Upper lobe of right lung (tissue), 1 donor: ENCODE data around the gene TTC21A. TPM values are rescaled to one million over a fixed set of nuclear protein-coding genes. Genes with fewer than 3 reads are reported as not detected.
"Not testable (repeated sequence)": the region's sequence is repeated elsewhere in the genome, so short reads cannot be mapped to it uniquely, and the experiment has no call there.

Experiments
- ATAC-seq: fragments of 200-7000 bp; cut with Tn5 transposase; one replicate; pipeline ENCODE4 v1.9.1; 2020; ENCODE audit warnings: mild to moderate bottlenecking, moderate library complexity
- DNase-seq: peaks from one replicate; pipeline ENCODE4 v3.0.0-alpha.2; 2020
- H3K27ac ChIP-seq: fragments of 200-600 bp; one replicate; pipeline ENCODE4 v1.8.0; 2022
- H3K27me3 ChIP-seq: fragments of 200-600 bp; one replicate; pipeline ENCODE4 v1.8.0; 2022; ENCODE audit warnings: mild to moderate bottlenecking
- H3K36me3 ChIP-seq: fragments of 200-600 bp; one replicate; pipeline ENCODE4 v1.8.0; 2022
- H3K4me1 ChIP-seq: fragments of 200-600 bp; one replicate; pipeline ENCODE4 v1.8.0; 2022
- H3K4me3 ChIP-seq: fragments of 200-600 bp; one replicate; pipeline ENCODE4 v1.8.0; 2022; ENCODE audit warnings: mild to moderate bottlenecking
- H3K9me3 ChIP-seq: fragments of 200-600 bp; one replicate; pipeline ENCODE4 v1.8.0; 2022
- CTCF ChIP-seq: fragments of 200-600 bp; IDR thresholded peaks from one replicate; pipeline ENCODE4 v1.8.0; 2022; ENCODE audit warnings: antibody characterized with exemption
- intact Hi-C: fragments of 100-400 bp; cut with DNase I; formaldehyde crosslinking; loops from one replicate; pipeline ENCODE4 v1.11.0; 2022
- total RNA-seq: library from RNA; stranded (reverse); fragmentation: NEBNext Ultra II Directional; extraction: Animal tissue kit (Norgen Biotek cat#: 25700); gene quantifications from one replicate; pipeline ENCODE4 v1.2.1, GENCODE V29; 2021
- donor health status: DM: no; HTN: yes; CAD: no; lungs with severe emphysema.

TTC21A gene
- total RNA-seq, 1 donor from 2014 or later: 11.6 TPM

- Histone ChIP-seq H3K4me3 (no peak overlapping the region), H3K27me3 (no peaks in the 10 kb centered on the region), H3K36me3 (no peaks in the 10 kb centered on the region), H3K27ac (no peak overlapping the region), H3K4me1 (peaks cover 18% of the 10 kb centered on the region), H3K9me3 (no peaks in the 10 kb centered on the region)
- DNase-seq (no peak), ATAC-seq (no peak)
- no peak for TF ChIP-seq CTCF
- intact Hi-C loops: no loop called here
These were observed 63.0 kb downstream of the TTC21A start for GRCh38 chr3:39170461-39170860.

- peaks cover 18% of the 10 kb centered on the region for H3K4me1 ChIP-seq
- DNase-seq, H3K27me3 ChIP-seq, intact Hi-C loops, H3K36me3 ChIP-seq, ATAC-seq, H3K4me3 ChIP-seq, H3K27ac ChIP-seq, H3K9me3 ChIP-seq: not testable (repeated sequence)
These were observed 63.4 kb downstream of the TTC21A start for GRCh38 chr3:39170877-39171276.

GRCh38 chr3:39171860-39172259 is 64.4 kb downstream of the TTC21A start:
- Histone ChIP-seq H3K27ac (no peak overlapping the region), H3K4me3 (no peak overlapping the region), H3K4me1 (peaks cover 16% of the 10 kb centered on the region), H3K27me3 (no peaks in the 10 kb centered on the region), H3K36me3 (no peaks in the 10 kb centered on the region), H3K9me3 (no peaks in the 10 kb centered on the region)
- TF ChIP-seq CTCF: no peak
- intact Hi-C loops: no loop called here
- DNase-seq (no peak), ATAC-seq (no peak)

GRCh38 chr3:39173318-39174125 is 66.0 kb downstream of the TTC21A start:
- TF ChIP-seq CTCF: no peak
- intact Hi-C loops: no loop called here

GRCh38 chr3:39176025-39176714 is 68.7 kb downstream of the TTC21A start:
- no peak for TF ChIP-seq CTCF
- H3K27me3 ChIP-seq: no peaks in the 10 kb centered on the region
- H3K9me3 ChIP-seq: no peaks in the 10 kb centered on the region
- peak overlapping the region; percentile 89 for H3K27ac ChIP-seq
- peaks cover 36% of the 10 kb centered on the region for H3K4me1 ChIP-seq
- intact Hi-C loops: no loop called here
- H3K4me3 ChIP-seq: no peak overlapping the region
- no peaks in the 10 kb centered on the region for H3K36me3 ChIP-seq
- ATAC-seq (no peak), DNase-seq (no peak)

More at GRCh38 chr3:39173318-39174125, 66.0 kb downstream of the TTC21A start:
- no peak for DNase-seq
- no peak overlapping the region for H3K4me3 ChIP-seq
- H3K4me1 ChIP-seq: peaks cover 13% of the 10 kb centered on the region
- no peaks in the 10 kb centered on the region for H3K27me3 ChIP-seq
- no peak overlapping the region for H3K27ac ChIP-seq
- no peak for ATAC-seq
- no peaks in the 10 kb centered on the region for H3K36me3 ChIP-seq
- no peaks in the 10 kb centered on the region for H3K9me3 ChIP-seq

- peak overlapping the region; percentile 40 for H3K4me3 ChIP-seq
- intact Hi-C loops: no loop called here
- H3K9me3 ChIP-seq: no peaks in the 10 kb centered on the region
- DNase-seq (peak; percentile 96), ATAC-seq (peak; percentile 79)
- no peaks in the 10 kb centered on the region for H3K36me3 ChIP-seq
- H3K27me3 ChIP-seq: no peaks in the 10 kb centered on the region
- no peak for TF ChIP-seq CTCF
- peak overlapping the region; percentile 89 for H3K27ac ChIP-seq
- peaks cover 43% of the 10 kb centered on the region for H3K4me1 ChIP-seq
These were observed 70.3 kb downstream of the TTC21A start for GRCh38 chr3:39177708-39178332.
